Sigmoid colon (tissue), 7 donors: Measurements from ENCODE around the gene PHACTR3. TPM values are rescaled to one million over a fixed set of nuclear protein-coding genes. Genes with fewer than 3 reads are reported as not detected.

Experiments
- DNase-seq: peaks from one replicate; pipeline ENCODE4 v3.0.0-alpha.2; 2019
- H3K27ac ChIP-seq, 4 donors: fragments of 200-600 bp; sonication (generic); one replicate each; pipeline ENCODE4 v1.5.1; 2016 to 2019; ENCODE audit warnings: mild to moderate bottlenecking in 1 of 4
- H3K27me3 ChIP-seq, 3 donors: fragments of 200-600 bp; sonication (generic); one replicate each; pipeline ENCODE4 v1.5.1; 2019; ENCODE audit warnings: mild to moderate bottlenecking in 1 of 3
- H3K36me3 ChIP-seq, 4 donors: fragments of 200-600 bp; sonication (generic); one replicate each; pipeline ENCODE4 v1.5.1; 2016 to 2019
- H3K4me1 ChIP-seq, 4 donors: fragments of 200-600 bp; sonication (generic); one replicate each; pipeline ENCODE4 v1.5.1; 2017 to 2019
- H3K4me3 ChIP-seq, 4 donors: fragments of 200-600 bp; sonication (generic); one replicate each; pipeline ENCODE4 v1.5.1; 2017 to 2019; ENCODE audit warnings: mild to moderate bottlenecking in 2 of 4, moderate library complexity in 1 of 4
- H3K9me3 ChIP-seq, 4 donors: fragments of 200-600 bp in 3 of 4; sonication (generic) in 3 of 4; one replicate each; pipeline versions ENCODE4 v1.5.1 to v1.6.1; 2013 to 2019
- EP300 ChIP-seq, 4 donors: sonication (generic); formaldehyde crosslinking; IDR thresholded peaks; one replicate each; pipeline ENCODE4 v1.6.1; 2017; ENCODE audit warnings: antibody characterized with exemption in 4 of 4
- POLR2A ChIP-seq, 2 donors: fragments of 450-650 bp; IDR thresholded peaks; one replicate each; pipeline ENCODE4 v1.6.1; 2016; ENCODE audit warnings: antibody characterized with exemption in 2 of 2, mild to moderate bottlenecking in 2 of 2, moderate library complexity in 2 of 2
- POLR2AphosphoS5 ChIP-seq, 4 donors: sonication (generic); formaldehyde crosslinking; IDR thresholded peaks; one replicate each; pipeline ENCODE4 v1.6.1; 2017; ENCODE audit warnings: antibody characterized with exemption in 4 of 4
- WGBS, 2 donors: extraction: QIAGEN DNeasy Blood & Tissue Kit; methylation state at CpG; one replicate each; pipeline ENCODE4 v1.1.7; 2013; 5-methylcytosine and 5-hydroxymethylcytosine counted together
- intact Hi-C: fragments of 100-400 bp; cut with DNase I; formaldehyde crosslinking; loops from one replicate; pipeline ENCODE4 v1.15.1; 2023
- polyA plus RNA-seq, 3 donors: library from polyadenylated mRNA; stranded (reverse); fragments of 200-250 nt; gene quantifications; one replicate each; pipeline ENCODE4 v1.2.3, GENCODE V29; 2013
- total RNA-seq, 4 donors: library from RNA; depleted of rRNA; stranded (reverse); fragments of >200 nt; gene quantifications; one replicate each; pipeline ENCODE4 v1.1.0, GENCODE V29; 2016
- TF ChIP-seq, protein P1 (sequence below), 4 experiments: fragments of 450-650 bp in 3 of 4; fragments of 200-600 bp in 1 of 4; IDR thresholded peaks; one replicate each; pipeline ENCODE4 v1.5.1; 2016 to 2019; ENCODE audit warnings: antibody characterized with exemption in 4 of 4, mild to moderate bottlenecking in 3 of 4, moderate library complexity in 2 of 4
- donor health status: healthy with polysubstance abuse.
- donor health status: Bipolar disorder and iron deficiency.
- donor health status: healthy.

PHACTR3 gene
- total and polyA plus RNA-seq, 7 donors, result under 0.01 to 1.5 (median 0.81) TPM

DNA sequence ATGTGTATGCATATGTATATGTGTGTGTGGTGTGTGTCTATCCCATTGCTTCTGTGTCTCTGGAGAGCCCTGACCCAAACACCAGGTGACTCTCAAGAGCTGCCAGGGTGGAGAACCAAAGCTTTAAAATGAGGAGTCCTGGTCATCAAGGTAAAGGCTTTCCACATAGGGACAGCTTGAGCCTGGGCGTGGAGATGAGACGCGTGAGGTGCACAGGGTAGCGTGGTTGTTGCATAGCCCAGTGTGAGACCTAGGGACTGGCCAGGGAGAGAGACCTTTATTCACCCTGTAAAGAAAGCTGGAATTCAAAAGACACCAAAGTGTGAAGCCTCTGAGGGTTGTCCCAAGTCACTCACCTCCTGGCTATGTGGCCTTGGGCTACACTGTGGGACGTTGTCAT is 180.0 kb downstream of the PHACTR3 start:
- H3K4me1 ChIP-seq, result no peaks in the 10 kb centered on the region
- H3K36me3 ChIP-seq, result no peaks in the 10 kb centered on the region
- H3K27me3 ChIP-seq, result peaks cover 0 to 7% (median 0%) of the 10 kb centered on the region in 3 donors
- H3K9me3 ChIP-seq, result no peaks in the 10 kb centered on the region
- WGBS, 2 donors, result 91 to 97% methylated on average over 5 of the region's 5 CpGs
- intact Hi-C loops, result loop anchor here (5.0 kb wide), 1 partner anchor 68 kb away; no protein-coding TSS in a partner anchor
- peak; percentile 46 for DNase-seq
- no peak for TF ChIP-seq POLR2A (IDR thresholded peaks at IDR 0.05)
- no peak overlapping the region for H3K27ac ChIP-seq
- no peak overlapping the region for H3K4me3 ChIP-seq

DNA sequence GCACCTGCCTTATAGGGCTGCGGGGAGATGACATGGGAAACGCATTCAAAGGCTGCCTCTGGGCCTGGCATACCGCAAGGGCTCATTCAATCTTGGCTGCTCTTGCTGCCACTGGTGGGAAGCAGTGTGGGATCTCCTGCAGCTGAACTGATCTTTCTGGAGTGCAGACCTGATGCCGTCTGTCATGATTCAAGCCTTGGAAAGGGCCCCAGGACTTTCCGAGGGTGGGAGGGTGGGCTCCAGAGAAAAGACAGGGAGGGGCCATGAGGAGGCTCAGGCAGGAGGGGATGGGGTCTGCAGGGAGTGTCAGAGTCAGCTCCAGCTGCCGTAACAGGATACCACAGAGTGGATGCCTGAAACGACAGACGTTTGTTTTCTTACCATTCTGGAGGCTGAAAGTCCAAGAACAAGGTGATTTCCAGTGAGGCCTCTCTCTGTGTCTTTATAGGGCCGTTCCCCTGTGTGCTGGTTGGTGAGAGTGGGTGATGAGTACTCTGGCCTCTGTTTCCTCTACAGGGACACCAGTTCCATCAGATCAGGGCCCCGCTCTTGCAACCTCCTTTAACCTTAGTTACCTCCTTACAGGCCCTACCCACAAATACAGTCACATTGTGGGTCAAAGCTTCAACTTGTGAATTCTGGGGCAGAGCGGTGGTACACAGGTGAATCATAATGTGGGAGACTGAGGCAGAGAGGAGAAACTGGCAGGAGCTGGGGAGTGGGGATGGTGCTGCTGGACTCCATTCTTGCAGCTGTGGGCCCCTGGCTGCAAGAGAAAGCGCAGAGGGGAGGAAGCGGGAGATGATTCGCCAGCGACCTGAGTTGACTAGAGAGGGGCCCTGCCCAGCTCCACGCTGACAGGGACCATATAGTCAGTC is 180.7 kb downstream of the PHACTR3 start:
- intact Hi-C loops, result loop anchor here (5.0 kb wide), 1 partner anchor 67 kb away; no protein-coding TSS in a partner anchor
- Histone ChIP-seq H3K4me3 (no peak overlapping the region), H3K4me1 (no peaks in the 10 kb centered on the region), H3K27me3 (peaks cover 0 to 7% (median 0%) of the 10 kb centered on the region in 3 donors), H3K9me3 (no peaks in the 10 kb centered on the region), H3K27ac (no peak overlapping the region), H3K36me3 (no peaks in the 10 kb centered on the region)
- TF ChIP-seq POLR2A (IDR thresholded peaks at IDR 0.05) (no peak), EP300 (IDR thresholded peaks at IDR 0.05) (no peak), POLR2AphosphoS5 (IDR thresholded peaks at IDR 0.05) (no peak)
- TF ChIP-seq, protein P1, sequence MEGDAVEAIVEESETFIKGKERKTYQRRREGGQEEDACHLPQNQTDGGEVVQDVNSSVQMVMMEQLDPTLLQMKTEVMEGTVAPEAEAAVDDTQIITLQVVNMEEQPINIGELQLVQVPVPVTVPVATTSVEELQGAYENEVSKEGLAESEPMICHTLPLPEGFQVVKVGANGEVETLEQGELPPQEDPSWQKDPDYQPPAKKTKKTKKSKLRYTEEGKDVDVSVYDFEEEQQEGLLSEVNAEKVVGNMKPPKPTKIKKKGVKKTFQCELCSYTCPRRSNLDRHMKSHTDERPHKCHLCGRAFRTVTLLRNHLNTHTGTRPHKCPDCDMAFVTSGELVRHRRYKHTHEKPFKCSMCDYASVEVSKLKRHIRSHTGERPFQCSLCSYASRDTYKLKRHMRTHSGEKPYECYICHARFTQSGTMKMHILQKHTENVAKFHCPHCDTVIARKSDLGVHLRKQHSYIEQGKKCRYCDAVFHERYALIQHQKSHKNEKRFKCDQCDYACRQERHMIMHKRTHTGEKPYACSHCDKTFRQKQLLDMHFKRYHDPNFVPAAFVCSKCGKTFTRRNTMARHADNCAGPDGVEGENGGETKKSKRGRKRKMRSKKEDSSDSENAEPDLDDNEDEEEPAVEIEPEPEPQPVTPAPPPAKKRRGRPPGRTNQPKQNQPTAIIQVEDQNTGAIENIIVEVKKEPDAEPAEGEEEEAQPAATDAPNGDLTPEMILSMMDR (IDR thresholded peaks at IDR 0.05), result no peak
- WGBS, 2 donors, result 74% methylated on average over 16 of the region's 16 CpGs
- DNase-seq, result peak; percentile 18

DNA sequence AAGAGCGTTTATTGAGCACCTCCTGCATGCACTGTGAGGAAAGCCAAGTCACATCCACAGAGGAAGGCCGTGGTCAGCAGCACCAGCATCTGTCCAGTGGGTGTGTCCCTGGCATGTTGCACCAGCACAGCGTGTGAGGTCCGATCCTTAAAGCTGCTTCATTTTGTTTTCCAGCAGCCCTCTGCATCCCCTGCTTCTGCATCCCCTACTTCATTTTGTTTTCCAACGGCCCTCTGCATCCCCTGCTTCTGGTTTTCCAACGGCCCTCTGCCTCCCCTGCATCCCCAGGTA is 181.3 kb downstream of the PHACTR3 start:
- Histone ChIP-seq H3K4me1 (no peaks in the 10 kb centered on the region), H3K27me3 (peaks cover 0 to 7% (median 0%) of the 10 kb centered on the region in 3 donors), H3K9me3 (no peaks in the 10 kb centered on the region), H3K4me3 (no peak overlapping the region), H3K27ac (no peak overlapping the region), H3K36me3 (no peaks in the 10 kb centered on the region)
- TF ChIP-seq EP300 (IDR thresholded peaks at IDR 0.05) (no peak), POLR2AphosphoS5 (IDR thresholded peaks at IDR 0.05) (no peak), POLR2A (IDR thresholded peaks at IDR 0.05) (no peak)
- TF ChIP-seq, protein P1 (IDR thresholded peaks at IDR 0.05), result no peak
- intact Hi-C loops, result no loop called here
- DNase-seq, result no peak
- 41 to 59% methylated on average over 6 of the region's 6 CpGs for WGBS, 2 donors

DNA sequence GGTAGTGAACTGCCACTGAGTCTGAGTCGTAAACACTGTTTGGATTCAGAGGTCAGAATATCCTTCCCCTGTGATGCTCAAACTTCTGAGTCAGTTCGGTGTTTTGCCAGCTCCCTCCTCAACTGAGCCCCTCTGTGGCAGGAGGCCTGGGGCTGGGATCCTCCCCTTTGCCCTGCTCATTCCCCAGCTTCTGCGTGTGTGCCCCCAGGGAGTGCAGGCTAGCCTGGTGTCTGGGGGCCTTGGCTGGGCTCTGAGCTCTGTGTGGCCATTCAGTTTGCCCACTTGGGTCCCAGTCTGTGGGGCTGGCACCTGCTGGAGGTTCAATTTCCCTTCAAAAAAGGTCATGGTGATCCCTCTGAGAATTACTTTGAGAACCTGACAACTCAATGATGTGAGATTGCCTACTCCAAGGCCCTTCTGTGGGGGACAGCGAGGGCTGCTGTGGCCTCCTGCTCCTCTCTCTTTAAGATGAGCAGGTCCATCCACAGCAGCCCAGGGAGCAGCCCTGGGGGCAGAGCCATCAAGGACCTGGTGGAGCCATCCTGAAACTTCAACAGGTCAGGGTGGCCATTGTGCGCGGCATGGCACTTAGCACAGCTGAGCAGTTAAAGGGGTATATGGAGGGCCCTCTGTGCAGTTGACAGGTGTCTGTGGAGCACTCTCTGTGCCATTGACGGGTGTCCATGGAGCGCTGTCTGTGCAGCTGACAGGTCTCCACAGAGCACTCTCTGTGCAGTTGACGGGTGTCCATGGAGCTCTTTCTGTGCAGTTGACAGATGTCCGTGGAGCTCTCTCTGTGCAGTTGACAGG is 181.9 kb downstream of the PHACTR3 start:
- TF ChIP-seq EP300 (IDR thresholded peaks at IDR 0.05) (no peak), POLR2AphosphoS5 (IDR thresholded peaks at IDR 0.05) (no peak), POLR2A (IDR thresholded peaks at IDR 0.05) (no peak)
- TF ChIP-seq, protein P1 (IDR thresholded peaks at IDR 0.05), result no peak
- Histone ChIP-seq H3K27ac (no peak overlapping the region), H3K4me3 (no peak overlapping the region), H3K4me1 (no peaks in the 10 kb centered on the region), H3K27me3 (peaks cover 0 to 7% (median 0%) of the 10 kb centered on the region in 3 donors), H3K9me3 (no peaks in the 10 kb centered on the region), H3K36me3 (no peaks in the 10 kb centered on the region)
- intact Hi-C loops, result no loop called here
- no peak for DNase-seq
- WGBS, 2 donors, result 87% methylated on average over 10 of the region's 10 CpGs
